OCI-M1 (cell line): ENCODE results near the gene TEX22.

ENCODE experiments used
- DNase-seq: peaks from one replicate; lab custom pipeline; 2025; lab: John Stamatoyannopoulos, UW

The TEX22 gene

GRCh38 chr14:105420974-105421674, 22.8 kb downstream of the TEX22 start:
- DNase-seq, result no peak

- DNase-seq, result no peak
Observed at GRCh38 chr14:105421723-105422615, 23.6 kb downstream of the TEX22 start.

DNA sequence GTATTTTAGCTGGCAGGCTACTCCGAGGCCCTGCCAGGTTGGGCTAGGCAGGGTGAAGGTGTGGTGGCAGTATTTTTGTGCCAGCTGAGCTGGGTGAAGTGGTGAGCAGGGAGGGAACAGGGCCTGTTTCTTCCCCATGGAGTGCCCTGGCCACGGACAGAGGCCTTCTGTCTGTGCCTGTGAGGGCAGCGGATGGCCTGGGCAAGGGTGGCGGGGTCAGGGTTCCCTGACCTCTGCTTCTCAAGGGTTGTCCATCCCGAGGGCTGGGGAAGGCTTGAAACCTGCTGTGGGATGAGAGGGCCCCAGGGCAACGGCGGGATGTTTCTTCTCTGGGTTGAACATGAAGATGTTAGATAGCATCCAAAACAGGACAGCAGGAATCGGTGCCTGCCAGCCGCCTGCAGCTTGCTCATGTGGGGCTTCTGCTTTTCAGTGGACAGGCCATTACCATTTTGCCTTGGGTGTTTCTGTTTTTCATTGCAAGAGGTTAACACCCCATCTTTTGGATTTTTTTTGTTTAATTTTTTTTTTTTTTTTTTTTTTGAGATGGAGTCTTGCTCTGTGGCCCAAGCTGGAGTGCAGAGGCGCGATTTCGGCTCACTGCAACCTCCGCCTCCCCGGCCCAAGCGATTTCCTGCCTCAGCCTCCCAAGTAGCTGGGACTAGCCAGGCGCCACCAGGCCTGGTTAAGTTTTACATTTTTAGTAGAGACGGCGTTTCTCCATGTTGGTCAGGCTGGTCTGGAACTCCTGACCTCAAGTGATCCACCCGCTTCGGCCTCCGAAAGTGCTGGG, 24.6 kb downstream of the TEX22 start:
- no peak for DNase-seq

GRCh38 chr14:105423488-105424195, 25.3 kb downstream of the TEX22 start:
- no peak for DNase-seq

DNA sequence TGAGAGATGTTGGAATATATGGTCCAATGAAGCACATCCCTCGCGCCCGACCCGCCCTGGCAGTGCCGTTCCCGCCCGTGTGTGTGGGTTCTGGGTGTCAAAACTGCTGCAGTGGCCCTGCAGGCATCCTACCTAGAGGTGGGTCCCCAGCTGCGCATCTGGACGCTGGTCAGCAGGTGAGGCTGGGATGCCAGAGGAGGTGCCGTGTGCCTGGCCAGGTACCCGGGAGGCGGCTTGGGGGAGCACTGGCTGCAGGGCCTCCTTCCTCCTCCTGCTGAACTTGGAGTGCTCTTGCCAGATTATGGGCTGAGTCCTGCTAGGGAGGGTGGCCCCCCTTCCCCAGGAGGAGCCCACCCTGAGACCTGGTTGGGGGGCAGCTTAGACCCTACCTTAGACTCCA, 26.5 kb downstream of the TEX22 start:
- DNase-seq, result no peak

- DNase-seq, result no peak
Observed at GRCh38 chr14:105425823-105426247, 27.5 kb downstream of the TEX22 start.

DNA sequence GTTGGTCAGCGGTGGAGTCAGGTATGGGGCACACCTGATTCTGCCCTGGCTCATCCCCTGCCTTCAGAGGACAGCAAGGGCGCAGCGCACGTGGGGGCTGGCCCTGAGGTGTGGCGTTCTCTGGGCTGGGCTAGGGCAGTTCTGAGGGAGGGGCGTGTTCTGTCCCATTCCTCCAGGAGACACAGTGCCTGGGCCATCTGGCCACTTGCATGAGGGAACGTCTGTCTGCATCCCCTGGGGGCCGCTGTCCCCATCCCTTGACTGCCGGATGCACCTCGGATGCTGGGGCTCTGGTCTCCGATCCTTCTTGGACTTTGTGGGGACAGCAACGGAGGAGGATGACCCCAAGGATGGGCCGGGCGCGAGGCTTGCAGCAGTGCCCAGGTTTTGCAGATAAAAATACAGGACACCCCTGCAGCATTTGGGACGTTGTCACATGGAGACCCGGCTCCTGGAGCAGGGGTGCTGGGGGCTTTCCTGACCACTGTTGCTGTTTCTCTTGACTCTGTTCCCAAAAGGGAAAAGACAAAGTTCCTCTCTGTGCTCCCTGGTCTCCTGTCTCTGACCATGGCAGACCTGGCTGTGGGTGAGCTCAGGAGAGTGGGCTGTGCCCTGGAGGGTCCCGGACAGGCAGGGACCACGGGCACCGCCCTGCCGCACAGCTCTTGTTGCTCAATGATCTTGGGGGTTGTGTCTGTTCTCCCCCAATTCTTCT, 28.2 kb downstream of the TEX22 start:
- DNase-seq, result no peak

DNA sequence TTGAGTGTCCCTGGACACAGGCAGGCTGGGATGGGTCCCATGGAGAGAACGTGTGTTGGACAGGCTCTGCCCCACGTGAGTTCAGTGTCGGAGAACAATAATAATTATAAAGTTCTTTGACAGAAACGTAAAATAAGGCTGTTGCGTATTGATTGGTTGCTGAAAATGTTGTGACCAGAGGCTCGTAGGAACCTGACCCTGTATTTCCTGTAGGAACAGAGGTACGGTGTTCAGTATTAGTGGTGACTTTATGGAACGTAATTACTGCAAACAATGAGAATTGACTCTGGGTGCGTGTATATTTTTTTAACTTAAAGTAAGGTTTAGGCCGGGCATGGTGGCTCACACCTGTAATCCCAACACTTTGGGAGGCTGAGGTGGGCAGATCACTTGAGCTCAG, 29.1 kb downstream of the TEX22 start:
- DNase-seq, result no peak

GRCh38 chr14:105427936-105428485, 29.7 kb downstream of the TEX22 start:
- DNase-seq, result no peak

DNA sequence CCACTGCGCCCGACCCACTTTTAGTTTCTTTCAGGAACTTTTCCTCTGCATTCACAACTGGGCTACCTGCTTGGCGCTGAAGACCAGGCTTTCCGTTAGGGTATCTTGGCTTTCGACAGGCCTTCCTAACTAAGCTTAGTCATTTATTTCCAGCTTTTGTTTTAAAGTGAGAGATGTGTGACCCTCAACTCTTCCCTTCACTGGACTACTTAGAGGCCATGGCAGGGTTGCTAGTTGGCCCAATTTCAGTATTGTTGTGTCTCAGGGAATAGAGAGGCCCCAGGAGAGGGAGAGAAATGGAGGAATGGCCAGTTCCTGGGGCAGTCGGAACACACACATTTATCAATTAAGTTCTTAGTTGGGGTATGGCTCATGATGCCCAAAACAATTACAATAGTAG, 31.7 kb downstream of the TEX22 start:
- no peak for DNase-seq

- no peak for DNase-seq
Observed at GRCh38 chr14:105430565-105430964, 32.2 kb downstream of the TEX22 start.

DNA sequence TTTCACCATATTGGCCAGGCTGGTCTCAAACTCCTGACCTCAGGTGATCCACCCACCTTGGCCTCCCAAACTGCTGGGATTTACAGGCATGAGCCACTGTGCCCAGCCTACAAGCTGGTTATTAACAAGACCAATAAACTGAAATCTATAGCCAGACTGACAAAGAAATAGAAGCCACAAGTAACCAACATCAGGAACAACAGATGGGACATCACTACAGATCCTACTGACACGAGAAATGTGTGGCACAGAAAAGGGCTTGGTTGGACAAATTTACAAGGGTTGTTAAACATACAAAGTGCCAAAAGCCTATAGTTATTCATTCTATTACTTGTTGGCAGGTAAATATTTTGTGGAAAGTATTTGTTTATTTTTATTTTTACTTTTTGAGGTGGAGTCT, 32.9 kb downstream of the TEX22 start:
- DNase-seq, result no peak

GRCh38 chr14:105432657-105433056, 34.3 kb downstream of the TEX22 start:
- no peak for DNase-seq

GRCh38 chr14:105433161-105433605, 34.8 kb downstream of the TEX22 start:
- no peak for DNase-seq

DNA sequence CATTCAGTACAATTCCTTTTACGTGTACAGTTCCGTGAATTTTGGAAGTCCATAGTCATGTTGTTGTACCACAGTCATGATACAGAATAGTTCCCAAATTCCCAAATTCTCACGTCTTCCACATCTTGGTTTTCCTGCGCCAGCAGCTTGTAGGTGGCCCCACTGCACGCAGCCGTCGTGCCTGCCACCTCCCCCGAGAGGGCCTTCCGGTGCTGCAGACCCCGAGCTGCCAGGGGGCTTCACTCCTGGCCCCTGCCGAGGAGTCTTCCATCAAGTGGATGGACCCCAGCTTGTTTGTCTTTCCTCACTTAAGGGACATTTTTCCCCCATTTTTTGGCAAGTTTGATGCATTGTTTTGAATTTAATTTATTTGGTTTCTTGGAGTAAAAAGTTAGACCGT, 38.1 kb downstream of the TEX22 start:
- DNase-seq, result no peak

DNA sequence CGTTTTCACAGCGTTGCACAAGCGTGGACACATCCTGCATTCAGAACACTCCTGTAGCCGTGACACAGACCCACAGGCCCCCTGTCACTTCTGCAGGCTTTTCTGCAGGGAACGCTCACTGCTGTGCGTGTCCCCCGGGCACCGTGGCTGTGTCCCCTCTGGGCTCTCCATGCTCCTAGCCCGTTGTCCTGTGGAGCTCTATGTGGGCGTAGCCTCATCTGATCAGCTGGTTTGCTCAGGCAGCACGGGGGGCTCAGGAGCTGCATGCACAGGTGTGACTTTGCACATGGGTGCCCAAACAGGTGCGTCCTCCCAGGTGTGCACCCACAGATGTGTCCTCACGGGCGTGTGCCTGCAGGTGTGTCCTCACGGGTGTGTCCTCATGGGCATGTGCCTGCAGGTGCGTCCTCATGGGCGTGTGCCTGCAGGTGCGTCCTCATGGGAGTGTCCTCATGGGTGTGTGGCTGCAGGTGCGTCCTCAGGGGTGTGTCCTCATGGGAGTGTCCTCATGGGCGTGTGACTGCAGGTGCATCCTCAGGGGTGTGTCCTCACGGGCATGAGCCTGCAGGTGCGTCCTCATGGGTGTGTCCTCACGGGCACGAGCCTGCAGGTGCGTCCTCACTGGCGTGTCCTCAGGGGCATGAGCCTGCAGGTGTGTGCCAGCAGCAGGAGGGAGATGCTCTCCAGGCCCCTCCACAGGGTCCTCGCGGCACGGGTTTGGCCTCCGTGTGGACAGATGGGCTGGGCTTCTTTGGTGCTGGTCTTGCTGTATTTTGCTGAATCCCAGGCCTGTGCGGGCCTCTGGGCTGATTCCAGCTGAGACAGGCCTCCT, 38.8 kb downstream of the TEX22 start:
- no peak for DNase-seq

DNA sequence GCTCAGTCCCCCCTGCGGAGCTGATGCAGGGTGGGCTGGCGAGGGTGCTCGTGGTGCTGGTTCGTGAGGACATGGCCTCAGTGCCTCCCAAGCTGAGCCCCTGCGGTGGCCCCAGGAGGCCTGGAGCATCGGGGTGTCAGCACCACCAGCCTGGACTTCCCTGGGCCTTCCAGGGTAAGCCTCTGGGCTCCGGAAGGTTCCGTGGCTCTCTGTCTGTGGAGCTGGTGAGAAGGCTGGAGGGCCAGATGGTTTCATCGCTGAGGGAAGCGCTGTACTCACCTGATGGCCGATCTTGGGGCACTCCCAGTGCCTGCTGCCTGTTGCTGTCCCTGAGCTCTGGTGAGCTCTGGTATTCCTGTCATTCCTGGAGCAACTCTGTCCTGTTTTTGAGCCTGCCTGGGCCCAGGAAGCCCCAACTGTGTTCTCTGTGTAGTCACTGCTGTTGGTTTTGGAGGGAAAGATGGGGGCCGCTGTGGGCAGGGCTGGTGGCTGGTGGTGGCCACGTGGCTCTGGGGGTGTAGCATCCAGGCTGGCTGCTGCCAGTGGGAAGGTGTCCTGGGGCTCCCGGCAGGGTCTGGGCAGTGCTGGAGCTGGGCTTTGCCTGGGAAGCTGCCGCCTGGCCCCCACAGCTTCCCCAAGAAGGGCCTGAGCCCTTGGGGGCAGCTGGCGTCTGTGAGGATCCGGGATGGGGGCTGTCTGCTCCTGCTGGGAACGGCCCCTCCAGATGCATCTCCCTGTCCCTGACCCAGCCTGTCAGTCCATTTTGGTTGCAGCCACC, 39.6 kb downstream of the TEX22 start:
- no peak for DNase-seq

DNA sequence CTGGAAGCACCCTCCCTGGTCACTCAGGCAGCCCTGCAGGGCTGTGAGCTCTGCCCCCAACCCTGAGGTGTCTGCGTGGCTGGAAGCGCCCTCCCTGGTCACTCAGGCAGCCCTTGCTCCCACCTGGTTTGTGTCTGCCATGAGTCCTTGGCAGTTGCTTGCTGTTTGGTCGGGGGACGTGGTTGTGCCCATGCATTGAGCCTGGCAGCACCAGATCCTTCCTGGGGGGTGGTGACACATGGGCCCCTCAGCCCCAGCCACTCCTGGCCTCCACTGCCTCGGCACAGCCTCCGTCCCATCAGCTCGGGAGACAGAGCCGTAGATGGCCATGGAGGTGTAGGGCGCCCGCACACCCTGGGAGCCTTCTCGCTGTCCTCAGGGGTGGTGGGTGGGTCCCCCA, 40.8 kb downstream of the TEX22 start:
- DNase-seq, result no peak
